GM21576 (cell line): ENCODE results near the gene ADAMTS2.

Source experiments
- ATAC-seq: cut with Tn5 transposase; IDR thresholded peaks from one replicate; pipeline ENCODE4 v1.9.1; 2021; ENCODE audit warnings: mild to moderate bottlenecking, moderate library complexity; ENCODE audit not compliant: unreplicated experiment

ADAMTS2 gene

GRCh38 chr5:179131886-179132585 is 213.2 kb downstream of the ADAMTS2 start:
- ATAC-seq = no peak

- no peak for ATAC-seq
These were observed 213.9 kb downstream of the ADAMTS2 start for GRCh38 chr5:179131321-179131835.

GRCh38 chr5:179130101-179130681 is 215.1 kb downstream of the ADAMTS2 start:
- no peak for ATAC-seq

GRCh38 chr5:179129607-179130071 is 215.6 kb downstream of the ADAMTS2 start:
- ATAC-seq = no peak

- no peak for ATAC-seq
These were observed 216.3 kb downstream of the ADAMTS2 start for GRCh38 chr5:179128976-179129375.

GRCh38 chr5:179128041-179128365 is 217.3 kb downstream of the ADAMTS2 start:
- ATAC-seq = no peak

- ATAC-seq = no peak
These were observed 217.9 kb downstream of the ADAMTS2 start for GRCh38 chr5:179127136-179128040.

- no peak for ATAC-seq
These were observed 218.7 kb downstream of the ADAMTS2 start for GRCh38 chr5:179126506-179126991.

GRCh38 chr5:179125789-179126505 is 219.3 kb downstream of the ADAMTS2 start:
- ATAC-seq = no peak

- no peak for ATAC-seq
These were observed 220.1 kb downstream of the ADAMTS2 start for GRCh38 chr5:179124853-179125788.

- ATAC-seq = no peak
These were observed 220.9 kb downstream of the ADAMTS2 start for GRCh38 chr5:179124273-179124852.

GRCh38 chr5:179123491-179124272 is 221.6 kb downstream of the ADAMTS2 start:
- ATAC-seq = no peak

- ATAC-seq = no peak
These were observed 222.2 kb downstream of the ADAMTS2 start for GRCh38 chr5:179123109-179123426.

- ATAC-seq = no peak
These were observed 222.7 kb downstream of the ADAMTS2 start for GRCh38 chr5:179122411-179123108.

- no peak for ATAC-seq
These were observed 223.6 kb downstream of the ADAMTS2 start for GRCh38 chr5:179121667-179122111.

- ATAC-seq = no peak
These were observed 224.2 kb downstream of the ADAMTS2 start for GRCh38 chr5:179120951-179121666.

GRCh38 chr5:179120421-179120861 is 224.8 kb downstream of the ADAMTS2 start:
- ATAC-seq = no peak
